Caco-2 (cell line): Measurements from ENCODE around the gene SHROOM4. TPM values are rescaled to one million over a fixed set of nuclear protein-coding genes. Genes with fewer than 3 reads are reported as not detected.

Experiments
- BruUV-seq: library from RNA; stranded (reverse); fragments of 400-500 nt; replicated peaks from 2 replicates; lab custom pipeline; 2021; lab: Mats Ljungman, UMichigan
- CTCF ChIA-PET: fragments of 300-600 bp; sonication (Branson Sonifier 250); formaldehyde crosslinking; loops from one replicate; lab custom pipeline; 2022; ENCODE audit warnings: antibody characterized with exemption; lab: Charles Lee
- POLR2A ChIA-PET: fragments of 300-600 bp; sonication (Branson Sonifier 250); formaldehyde crosslinking; loops from one replicate; lab custom pipeline; 2022; ENCODE audit warnings: antibody characterized with exemption; lab: Charles Lee
- DNase-seq, 2 experiments: peaks; one replicate each; pipeline versions ENCODE4 v3.0.0 to v3.0.0-alpha.2; 2020 to 2022
- H3K27me3 ChIP-seq: replicated peaks from 2 replicates; pipeline ENCODE4 v1.6.0; 2011; ENCODE audit warnings: low read length; ENCODE audit not compliant: control insufficient read depth, insufficient read depth
- H3K36me3 ChIP-seq: 2 replicates; pipeline ENCODE4 v1.5.1; 2011; ENCODE audit warnings: low read length; ENCODE audit not compliant: control insufficient read depth, insufficient read depth
- H3K4me1 ChIP-seq: fragments of 250-450 bp; sonication (Bioruptor Pico); 2 replicates; pipeline ENCODE4 v1.5.1; 2020; ENCODE audit warnings: mild to moderate bottlenecking
- H3K4me3 ChIP-seq: 2 replicates; pipeline ENCODE4 v1.5.1; 2011; ENCODE audit warnings: low read depth, mild to moderate bottlenecking, control low read depth, low read length
- H3K9me3 ChIP-seq: fragments of 250-450 bp; sonication (Bioruptor Pico); 2 replicates; pipeline ENCODE4 v1.5.1; 2020; ENCODE audit warnings: mild to moderate bottlenecking, moderate library complexity
- H3K27ac Mint-ChIP-seq: one replicate; pipeline ENCODE4 v1.8.0; 2022; ENCODE audit warnings: mixed read lengths; ENCODE audit not compliant: unreplicated experiment
- H3K27me3 Mint-ChIP-seq: one replicate; pipeline ENCODE4 v1.8.0; 2022; ENCODE audit warnings: mixed read lengths; ENCODE audit not compliant: insufficient read depth, unreplicated experiment
- H3K36me3 Mint-ChIP-seq: one replicate; pipeline ENCODE4 v1.8.0; 2022; ENCODE audit warnings: mild to moderate bottlenecking, mixed read lengths; ENCODE audit not compliant: insufficient read depth, unreplicated experiment
- H3K4me1 Mint-ChIP-seq: one replicate; pipeline ENCODE4 v1.8.0; 2022; ENCODE audit warnings: low read depth, mixed read lengths; ENCODE audit not compliant: unreplicated experiment
- H3K4me3 Mint-ChIP-seq: one replicate; pipeline ENCODE4 v1.8.0; 2022; ENCODE audit warnings: mild to moderate bottlenecking, moderate library complexity, mixed read lengths; ENCODE audit not compliant: unreplicated experiment
- H3K9me3 Mint-ChIP-seq: one replicate; pipeline ENCODE4 v1.8.0; 2022; ENCODE audit warnings: mixed read lengths; ENCODE audit not compliant: unreplicated experiment
- CTCF ChIP-seq, 2 experiments: fragments of 200-600 bp in 1 of 2; IDR thresholded peaks; 1 replicate in 1 of 2; 2 replicates in 1 of 2; pipeline versions ENCODE4 v1.5.1 to v1.8.0; 2011 to 2022; ENCODE audit warnings: antibody characterized with exemption in 1 of 2, control low read depth in 1 of 2, inconsistent platforms in 1 of 2, low read depth in 1 of 2, low read length in 1 of 2, mild to moderate bottlenecking in 1 of 2, moderate library complexity in 1 of 2; ENCODE audit not compliant: insufficient read depth in 1 of 2, severe bottlenecking in 1 of 2, unreplicated experiment in 1 of 2
- intact Hi-C: fragments of 100-400 bp; cut with micrococcal nuclease; formaldehyde crosslinking; loops from one replicate; pipeline ENCODE4 v1.10.0; 2022; ENCODE audit not compliant: unreplicated experiment
- total RNA-seq: library from RNA; stranded (reverse); gene quantifications from 2 replicates; pipeline ENCODE4 v1.2.3, GENCODE V29; 2022

SHROOM4 gene
- total RNA-seq, 1 experiment from 2014 or later = 0.09 TPM

DNA sequence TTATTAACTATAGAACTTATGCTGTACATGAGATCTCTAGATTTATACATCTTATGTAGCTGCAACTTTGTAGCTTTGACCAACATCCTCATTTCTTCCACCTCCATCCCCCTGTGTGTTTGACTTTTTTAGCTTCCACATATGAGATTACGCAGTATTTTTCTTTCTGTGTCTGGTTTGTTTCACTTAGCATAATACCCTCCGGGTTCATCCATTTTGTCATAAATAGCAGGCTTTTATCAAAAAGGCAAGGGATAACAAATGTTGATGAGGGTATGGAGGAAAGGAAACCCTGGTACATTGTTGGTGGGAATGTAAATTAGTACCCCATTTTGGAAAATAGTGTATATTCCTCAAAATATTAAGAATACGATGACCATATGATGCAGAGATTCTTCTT is 227.0 kb downstream of the SHROOM4 start:
- CTCF ChIA-PET = no interaction called here
- H3K4me1 Mint-ChIP-seq = no peaks in the 10 kb centered on the region

DNA sequence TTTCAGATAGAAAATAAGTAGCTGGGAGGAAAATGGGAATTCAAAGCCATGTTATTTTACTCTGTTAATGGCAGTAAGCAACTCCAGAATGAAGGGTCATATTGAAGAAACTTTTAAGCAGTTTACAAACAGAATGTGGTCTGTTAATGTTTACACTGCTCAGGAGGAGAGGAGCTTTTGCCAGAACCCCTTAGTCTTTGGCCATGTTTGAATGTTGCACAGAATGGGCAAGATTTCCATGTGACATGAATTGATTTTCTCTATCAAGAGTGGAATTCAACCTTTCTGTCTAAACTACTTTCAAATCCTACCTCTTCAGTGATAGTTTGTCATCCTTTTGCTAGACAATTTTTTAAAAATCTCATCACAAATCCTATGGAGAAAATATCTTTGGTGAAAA is 227.6 kb downstream of the SHROOM4 start:
- Histone ChIP-seq H3K4me3 (no peak overlapping the region), H3K4me1 (no peaks in the 10 kb centered on the region), H3K27me3 (no peaks in the 10 kb centered on the region), H3K36me3 (no peaks in the 10 kb centered on the region), H3K9me3 (no peaks in the 10 kb centered on the region)
- POLR2A ChIA-PET = no interaction called here
- H3K9me3 Mint-ChIP-seq = no peaks in the 10 kb centered on the region
- no peak for DNase-seq
- intact Hi-C loops = no loop called here
- no peak for TF ChIP-seq CTCF (IDR thresholded peaks at IDR 0.05; ENCODE audit: insufficient read depth in 1 of 2, low read depth in 1 of 2, low read length in 1 of 2, severe bottlenecking in 1 of 2, unreplicated experiment in 1 of 2)
- no peak overlapping the region for H3K27ac Mint-ChIP-seq
- H3K4me1 Mint-ChIP-seq = no peaks in the 10 kb centered on the region
- H3K36me3 Mint-ChIP-seq = no peaks in the 10 kb centered on the region
- CTCF ChIA-PET = no interaction called here
- H3K27me3 Mint-ChIP-seq = peaks cover 3% of the 10 kb centered on the region
- BruUV-seq = no TSS peak
- no peak overlapping the region for H3K4me3 Mint-ChIP-seq

More for the DNA sequence above, 227.0 kb downstream of the SHROOM4 start:
- no peak for TF ChIP-seq CTCF (IDR thresholded peaks at IDR 0.05; ENCODE audit: insufficient read depth in 1 of 2, low read depth in 1 of 2, low read length in 1 of 2, severe bottlenecking in 1 of 2, unreplicated experiment in 1 of 2)
- BruUV-seq = no TSS peak
- intact Hi-C loops = no loop called here
- no peaks in the 10 kb centered on the region for H3K36me3 Mint-ChIP-seq
- Histone ChIP-seq H3K9me3 (no peaks in the 10 kb centered on the region), H3K4me1 (no peaks in the 10 kb centered on the region), H3K4me3 (no peak overlapping the region), H3K27me3 (no peaks in the 10 kb centered on the region), H3K36me3 (no peaks in the 10 kb centered on the region)
- no peak for DNase-seq
- POLR2A ChIA-PET = no interaction called here
- H3K27me3 Mint-ChIP-seq = peaks cover 3% of the 10 kb centered on the region
- no peaks in the 10 kb centered on the region for H3K9me3 Mint-ChIP-seq
- H3K27ac Mint-ChIP-seq = no peak overlapping the region
- H3K4me3 Mint-ChIP-seq = no peak overlapping the region

- no TSS peak for BruUV-seq
- ChIA-PET POLR2A (no interaction called here), CTCF (no interaction called here)
- no peak for DNase-seq
- no peak overlapping the region for H3K4me3 ChIP-seq
- Mint-ChIP-seq H3K4me3 (no peak overlapping the region), H3K9me3 (no peaks in the 10 kb centered on the region), H3K27ac (no peak overlapping the region), H3K4me1 (peaks cover 6% of the 10 kb centered on the region), H3K36me3 (no peaks in the 10 kb centered on the region), H3K27me3 (no peaks in the 10 kb centered on the region)
- H3K36me3 ChIP-seq = no peaks in the 10 kb centered on the region
- no peaks in the 10 kb centered on the region for H3K4me1 ChIP-seq
- intact Hi-C loops = no loop called here
- no peak for TF ChIP-seq CTCF (IDR thresholded peaks at IDR 0.05; ENCODE audit: insufficient read depth in 1 of 2, low read depth in 1 of 2, low read length in 1 of 2, severe bottlenecking in 1 of 2, unreplicated experiment in 1 of 2)
- H3K9me3 ChIP-seq = no peaks in the 10 kb centered on the region
- H3K27me3 ChIP-seq = no peaks in the 10 kb centered on the region
Observed at GRCh38 chrX:50581405-50581804, 232.6 kb downstream of the SHROOM4 start.
